K562 (cell line): ENCODE results near the gene CD84. TPM values are rescaled to one million over a fixed set of nuclear protein-coding genes. Genes with fewer than 3 reads are reported as not detected.
A peak's percentile ranks its signal among the peaks of the same experiment; 100 is the strongest.

Source experiments
- CTCF ChIP-seq, 3 experiments: IDR thresholded peaks in 2 of 3; conservative IDR thresholded peaks in 1 of 3; 2 replicates each; pipeline ENCODE4 v1.5.1; 2011 to 2012; ENCODE audit warnings: low read length in 3 of 3, mild to moderate bottlenecking in 3 of 3, control low read depth in 2 of 3, improper control_type of control experiment in 1 of 3, inconsistent platforms in 1 of 3, low read depth in 1 of 3, mixed read lengths in 1 of 3, moderate library complexity in 1 of 3; ENCODE audit not compliant: insufficient read depth in 2 of 3
- RBM39 ChIP-seq: fragments of 200-400 bp; formaldehyde crosslinking; optimal IDR thresholded peaks from 2 replicates; pipeline ENCODE3; 2018; ENCODE audit warnings: low read depth, low read length
- ZNF407 ChIP-seq: fragments of 450-650 bp; IDR thresholded peaks from 2 replicates; pipeline ENCODE4 v1.6.1; 2016; ENCODE audit warnings: low read depth
- polyA plus RNA-seq, 8 experiments: library from polyadenylated mRNA; depleted of rRNA in 4 of 8; stranded (reverse) in 5 of 8; unstranded in 3 of 8; fragments of >200 nt; fragmentation: Nextera tagmentation in 2 of 8; fragmentation: Illumina TruSeq in 1 of 8; extraction: Ambion mirVana in 2 of 8; extraction: Trizol in 1 of 8; gene quantifications; 2 replicates each; pipeline versions ENCODE4 v1.2.1 to v1.2.3, GENCODE V29; 2011 to 2014; ENCODE audit warnings: inconsistent platforms in 1 of 8, missing spikeins in 1 of 8
- total RNA-seq, 7 experiments: library from RNA; depleted of rRNA in 6 of 7; stranded (reverse); fragments of >200 nt in 6 of 7; fragmentation: Illumina TruSeq in 2 of 7; extraction: Trizol in 2 of 7; gene quantifications; 2 replicates each; pipeline versions ENCODE4 v1.2.1 to v1.2.3, GENCODE V29; 2011 to 2021; ENCODE audit warnings: low replicate concordance in 1 of 7

Gene CD84
- total and polyA plus RNA-seq, 9 of the 15 experiments (the other 6 are each of a cell fraction or from before 2014, with no cell fraction given), result 0.82 to 6.8 (median 2.0) TPM

DNA sequence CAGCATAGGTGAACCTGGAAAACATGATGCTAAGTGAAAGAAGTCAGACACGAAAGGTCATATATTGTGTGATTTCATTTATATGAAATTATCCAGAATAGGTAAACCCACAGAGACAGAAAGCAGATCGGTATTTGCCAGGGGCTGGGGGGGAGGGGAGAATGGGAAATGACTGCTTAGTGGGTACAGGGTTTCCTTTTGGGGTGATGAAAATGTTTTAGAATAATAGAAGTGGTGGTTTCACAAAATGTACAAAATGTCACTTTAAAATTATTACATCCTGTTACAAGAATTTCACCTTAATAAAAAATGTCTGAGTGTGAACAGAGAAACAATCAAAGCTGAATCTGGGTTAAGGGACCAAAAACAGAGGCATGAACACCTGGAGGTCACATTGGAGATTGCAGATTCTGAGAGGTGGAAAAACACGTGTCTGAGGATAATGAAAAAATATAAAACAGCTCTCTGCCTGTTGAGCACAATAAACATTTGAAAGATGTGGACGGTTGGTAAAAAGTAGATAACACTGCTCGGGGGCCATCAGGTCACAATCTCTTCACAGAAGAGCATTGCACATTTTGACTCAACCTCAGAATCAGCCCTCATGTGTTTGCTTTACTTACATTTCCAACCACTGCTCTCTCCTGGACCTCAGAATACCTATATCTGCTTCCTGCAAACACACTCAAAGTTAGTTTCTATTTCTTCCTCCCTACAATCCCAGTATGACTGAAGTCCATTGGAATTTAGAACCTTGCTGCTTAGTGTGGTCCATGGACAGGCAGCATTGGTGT is 59.5 kb downstream of the CD84 start (continued):
- TF ChIP-seq ZNF407 (no peak), CTCF (IDR thresholded peaks at IDR 0.05 in 2 of 3, conservative IDR thresholded peaks at IDR 0.05 in 1 of 3; ENCODE audit: insufficient read depth in 2 of 3, low read depth in 1 of 3, low read length in 3 of 3) (peak in 1 of 3 experiments; percentile 5; a peak in 2 of 6 replicates), RBM39 (no peak)
- TF ChIP-seq, all 486 proteins: peak for 30
